NT2/D1 (cell line): ENCODE results near the gene SRI.

Source experiments
- SUZ12 ChIP-seq: IDR thresholded peaks from 2 replicates; pipeline ENCODE4 v1.6.1; 2011; ENCODE audit not compliant: insufficient read length, insufficient read depth; ENCODE audit errors: extremely low read depth
- ZNF274 ChIP-seq: IDR thresholded peaks from 2 replicates; pipeline ENCODE4 v1.6.1; 2011; ENCODE audit warnings: mild to moderate bottlenecking, low read depth, low read length

GRCh38 chr7:88233828-88234227 is 14.0 kb upstream of the SRI start:
- TF ChIP-seq SUZ12 (no peak), ZNF274 (no peak)
